GM19397 (cell line): ENCODE results near the gene ANKRD9.

Source experiments
- ATAC-seq: cut with Tn5 transposase; IDR thresholded peaks from one replicate; pipeline ENCODE4 v1.9.1; 2021; ENCODE audit warnings: mild to moderate bottlenecking, moderate library complexity; ENCODE audit not compliant: unreplicated experiment

ANKRD9 gene

DNA sequence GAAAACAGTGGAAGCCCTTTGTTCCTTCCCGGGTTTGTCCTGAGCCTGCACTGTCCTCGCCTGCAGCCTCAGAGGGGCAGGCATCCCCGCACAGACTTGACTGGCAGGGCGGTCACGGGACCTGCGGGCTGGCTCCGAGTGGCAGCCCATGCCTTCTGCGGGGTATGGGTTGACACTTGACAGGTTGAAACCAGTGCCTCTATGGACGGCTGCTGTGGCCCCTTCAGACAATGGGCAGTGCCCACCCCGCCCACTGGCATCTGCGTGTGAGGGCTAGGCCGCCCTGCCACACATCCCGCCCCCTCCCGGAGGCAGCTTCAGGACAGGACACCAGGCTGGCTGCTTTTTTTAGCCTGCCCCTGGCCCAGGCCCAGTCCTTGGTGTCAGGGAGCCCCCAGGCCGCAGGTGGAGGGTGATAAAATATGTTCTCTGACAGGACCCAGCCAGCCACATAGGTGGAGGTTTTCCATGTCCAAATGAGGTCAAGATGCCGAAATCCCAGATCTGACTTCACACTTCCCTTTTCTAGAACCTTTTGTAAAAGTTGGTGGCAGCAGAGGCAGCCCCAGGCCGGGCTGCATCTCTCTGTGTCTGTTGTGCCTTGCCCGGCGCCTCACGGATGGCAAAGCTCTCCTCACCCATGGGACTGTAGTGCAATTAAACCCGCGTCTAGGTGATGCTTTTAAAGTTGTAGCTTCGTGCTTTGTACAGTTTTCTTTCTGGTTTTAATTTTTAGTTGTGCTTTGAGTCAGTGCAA is 10.0 kb downstream of the ANKRD9 start:
- ATAC-seq: no peak

DNA sequence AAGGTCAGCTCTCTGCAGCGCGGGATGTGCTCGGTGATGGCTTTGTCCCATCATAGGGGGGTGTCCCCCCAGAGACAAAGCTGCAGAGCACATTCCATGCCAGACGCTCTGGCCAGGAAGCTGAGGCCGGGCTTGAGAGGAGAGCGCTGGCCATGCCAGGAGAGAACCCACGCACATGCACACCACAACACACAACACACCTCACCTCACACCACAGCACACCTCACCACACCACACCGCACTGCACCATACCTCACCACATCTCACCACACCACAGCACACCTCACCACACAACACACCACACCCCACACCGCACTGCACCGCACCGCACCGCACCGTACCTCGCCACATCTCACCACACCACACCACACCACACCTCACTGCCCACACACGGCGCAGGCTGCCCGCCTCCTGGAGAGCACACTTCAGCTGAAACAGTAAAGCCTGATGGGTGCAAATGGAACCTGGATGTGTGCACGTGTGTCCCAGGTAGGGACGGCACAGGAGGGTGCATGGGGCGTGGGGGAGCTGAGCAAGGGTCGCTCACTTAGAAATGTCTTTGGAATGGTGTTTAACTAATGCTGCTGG is 10.8 kb downstream of the ANKRD9 start:
- ATAC-seq: no peak

DNA sequence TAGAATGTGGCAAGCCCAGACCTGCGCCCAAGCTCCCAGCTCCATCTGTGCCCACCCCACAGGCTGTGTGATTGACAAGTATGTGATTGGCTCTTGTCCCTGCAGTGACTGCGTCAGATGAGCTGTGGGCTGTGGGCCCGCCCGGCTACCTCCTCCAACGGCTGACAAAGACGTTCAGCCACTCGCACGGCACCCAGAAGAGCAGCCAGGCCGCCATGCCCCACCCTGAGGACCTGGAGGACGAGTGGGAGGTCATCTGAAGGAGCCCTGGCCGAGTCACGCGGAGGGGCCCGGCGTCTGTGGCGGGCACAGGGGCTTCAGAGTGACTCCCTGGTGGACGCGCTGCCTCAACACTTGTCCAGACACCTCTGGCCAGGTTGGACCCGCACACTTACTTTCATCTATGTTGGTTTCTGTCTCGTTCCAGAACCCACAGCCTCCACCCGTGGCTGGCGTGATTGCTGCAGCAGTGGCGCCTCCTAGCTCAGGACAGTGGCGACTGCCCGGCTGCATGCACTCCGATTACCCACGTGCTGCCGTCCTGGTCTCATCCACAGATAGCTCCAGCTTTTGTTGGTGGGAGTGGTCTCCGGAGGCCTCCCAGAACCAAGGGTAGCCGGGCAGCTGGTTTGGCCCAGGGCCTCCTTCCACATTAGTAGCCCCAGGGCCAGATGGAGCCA is 11.4 kb downstream of the ANKRD9 start:
- ATAC-seq: no peak

DNA sequence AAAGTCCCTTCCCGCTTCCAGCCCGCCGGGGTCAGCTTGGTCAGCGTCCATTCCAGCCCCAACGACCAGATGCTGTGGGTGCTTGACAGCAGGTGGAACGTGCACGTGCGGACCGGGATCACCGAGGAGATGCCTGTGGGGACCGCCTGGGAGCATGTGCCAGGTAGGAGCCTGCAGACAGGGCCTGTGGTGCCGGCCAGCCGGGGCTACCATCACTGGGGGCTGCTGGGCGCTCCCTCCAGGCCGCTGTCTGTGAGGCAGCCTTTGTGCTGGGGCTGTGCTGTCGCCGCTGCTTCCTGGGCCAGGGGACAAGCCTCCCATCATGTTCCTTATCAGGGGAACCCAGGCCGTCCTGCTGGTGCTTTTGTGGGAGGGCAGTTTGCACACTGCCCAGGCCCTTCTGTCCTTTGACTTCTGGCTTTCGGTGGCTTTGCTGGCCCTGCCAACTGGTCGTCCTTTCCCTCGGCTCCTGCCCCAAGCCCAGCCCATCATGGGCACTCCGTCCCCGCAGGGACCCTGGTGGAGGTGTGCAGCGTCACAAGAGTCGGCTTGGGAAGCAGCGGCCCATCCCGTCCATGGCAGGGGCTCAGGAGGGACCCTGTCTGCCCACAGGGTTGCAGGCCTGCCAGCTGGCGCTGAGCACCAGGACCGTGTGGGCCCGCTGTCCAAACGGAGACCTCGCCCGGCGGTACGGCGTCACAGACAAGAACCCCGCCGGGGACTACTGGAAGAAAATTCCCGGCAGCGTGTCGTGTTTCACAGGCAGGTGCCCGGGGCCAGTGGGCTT is 12.4 kb downstream of the ANKRD9 start:
- ATAC-seq: no peak

DNA sequence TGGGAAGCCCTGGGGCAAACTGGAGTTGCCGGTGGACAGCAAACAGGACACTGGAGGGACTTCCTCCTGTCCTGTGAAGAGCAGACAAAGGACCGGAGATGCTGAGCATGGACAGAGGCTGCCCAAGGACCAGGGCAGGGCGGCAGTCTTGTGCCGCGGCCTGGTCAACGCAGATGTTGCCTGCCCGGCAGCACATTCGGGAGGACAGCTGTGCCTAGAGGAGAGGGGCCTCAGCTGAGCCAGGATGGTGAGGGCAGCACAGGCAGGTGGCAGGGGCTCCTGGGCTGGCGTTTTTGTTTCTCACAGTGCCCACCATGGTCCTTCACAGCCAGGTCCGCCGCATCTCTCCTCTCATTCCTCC is 13.3 kb downstream of the ANKRD9 start:
- no peak for ATAC-seq

DNA sequence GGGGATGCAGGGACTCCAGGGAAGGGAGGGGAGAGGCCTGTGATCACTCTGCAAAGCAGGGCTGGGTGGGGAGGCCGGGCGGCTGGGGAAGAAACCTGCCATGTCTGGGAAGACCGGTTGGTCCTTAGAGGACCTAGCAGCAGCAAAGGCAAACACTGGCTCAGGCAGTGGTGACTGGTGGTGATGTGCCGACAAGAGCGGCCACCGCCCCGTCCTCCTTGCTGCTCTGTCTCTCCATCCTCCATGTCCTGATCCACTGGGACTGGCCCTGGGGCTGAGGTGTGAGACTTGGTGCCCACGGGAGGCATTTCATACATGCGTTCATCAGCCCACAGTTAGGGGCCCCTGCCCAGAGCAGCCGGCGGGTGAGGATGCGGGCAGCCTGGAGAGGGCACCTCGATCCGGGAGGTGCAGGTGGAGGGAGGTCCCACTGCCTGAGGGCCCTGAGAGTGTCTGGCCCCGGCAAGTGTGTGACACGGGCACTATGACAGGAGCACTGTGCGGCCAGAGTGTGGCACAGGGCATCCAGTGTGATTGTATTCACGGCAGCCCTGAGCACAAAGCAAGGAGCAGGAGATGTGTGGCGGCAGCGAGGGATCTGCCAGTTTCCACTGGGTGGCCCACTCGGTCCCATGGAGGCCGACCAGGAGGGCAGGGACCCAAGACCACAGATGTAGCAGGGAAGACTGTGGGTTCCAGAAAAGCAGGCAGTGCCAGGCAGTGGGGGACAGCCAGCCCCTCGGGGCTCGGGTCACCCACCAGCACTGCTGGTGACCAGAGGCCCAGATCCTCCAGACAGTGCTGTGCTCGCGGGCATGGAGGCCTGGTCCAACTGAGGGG is 13.9 kb downstream of the ANKRD9 start:
- ATAC-seq: no peak

DNA sequence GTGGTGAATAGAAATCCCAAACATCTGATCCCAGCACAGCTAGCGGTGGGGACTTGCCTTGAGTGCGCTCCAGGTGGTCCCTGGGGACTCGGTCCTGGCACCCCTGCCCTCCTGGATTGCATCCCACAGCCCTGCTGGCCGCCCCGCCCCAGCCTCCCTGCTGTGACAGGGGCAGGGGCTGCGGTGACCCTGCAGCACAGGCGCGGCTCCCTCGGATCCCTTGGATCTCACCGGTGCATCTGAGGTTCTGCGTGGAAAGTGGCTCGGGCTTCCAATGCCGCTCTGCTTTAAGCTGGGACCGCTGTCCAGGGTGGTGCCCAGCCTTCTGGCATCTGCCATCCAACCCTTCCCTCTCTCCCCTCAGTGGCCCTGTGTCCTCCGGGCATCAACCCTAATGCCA is 16.0 kb downstream of the ANKRD9 start:
- ATAC-seq: no peak

DNA sequence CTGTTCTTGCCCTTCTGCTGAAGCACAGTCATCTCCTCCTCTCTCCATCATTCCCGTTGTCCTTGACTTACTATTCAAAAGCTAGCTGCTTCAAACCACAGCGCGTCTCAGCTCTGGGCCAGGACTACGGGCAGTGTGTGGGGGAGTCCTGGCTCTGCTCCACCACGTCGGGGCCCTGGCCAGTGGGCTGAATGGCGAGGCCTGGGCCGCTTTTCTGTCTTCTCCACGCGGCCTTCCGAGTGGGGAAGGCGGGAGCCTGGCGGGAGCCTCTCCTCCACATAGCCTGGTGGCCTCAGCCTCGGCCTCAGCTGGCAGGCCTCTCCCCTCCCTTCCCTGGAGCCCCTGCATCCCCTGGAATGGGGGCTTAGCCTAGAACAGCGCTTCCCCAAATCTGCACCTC is 16.5 kb downstream of the ANKRD9 start:
- no peak for ATAC-seq

DNA sequence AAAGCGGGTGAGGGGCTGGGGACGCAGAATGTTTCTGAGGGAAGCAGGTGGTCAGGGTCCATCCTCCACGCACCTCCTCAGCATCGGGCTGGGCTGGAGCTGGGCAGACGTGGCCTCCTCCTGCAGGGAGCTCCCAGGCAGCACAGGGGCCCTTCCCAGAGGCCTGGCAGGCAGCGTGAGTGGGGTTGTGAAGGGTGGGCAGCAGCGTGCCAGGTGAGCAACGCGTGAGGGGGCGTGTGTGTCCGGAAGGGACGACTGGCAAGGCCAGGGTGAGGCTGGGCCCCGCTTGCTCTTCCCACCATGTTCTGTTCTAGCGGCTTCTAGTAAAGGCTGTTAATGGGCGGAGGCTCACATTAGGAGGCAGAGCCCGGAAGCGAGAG is 17.1 kb downstream of the ANKRD9 start:
- no peak for ATAC-seq

DNA sequence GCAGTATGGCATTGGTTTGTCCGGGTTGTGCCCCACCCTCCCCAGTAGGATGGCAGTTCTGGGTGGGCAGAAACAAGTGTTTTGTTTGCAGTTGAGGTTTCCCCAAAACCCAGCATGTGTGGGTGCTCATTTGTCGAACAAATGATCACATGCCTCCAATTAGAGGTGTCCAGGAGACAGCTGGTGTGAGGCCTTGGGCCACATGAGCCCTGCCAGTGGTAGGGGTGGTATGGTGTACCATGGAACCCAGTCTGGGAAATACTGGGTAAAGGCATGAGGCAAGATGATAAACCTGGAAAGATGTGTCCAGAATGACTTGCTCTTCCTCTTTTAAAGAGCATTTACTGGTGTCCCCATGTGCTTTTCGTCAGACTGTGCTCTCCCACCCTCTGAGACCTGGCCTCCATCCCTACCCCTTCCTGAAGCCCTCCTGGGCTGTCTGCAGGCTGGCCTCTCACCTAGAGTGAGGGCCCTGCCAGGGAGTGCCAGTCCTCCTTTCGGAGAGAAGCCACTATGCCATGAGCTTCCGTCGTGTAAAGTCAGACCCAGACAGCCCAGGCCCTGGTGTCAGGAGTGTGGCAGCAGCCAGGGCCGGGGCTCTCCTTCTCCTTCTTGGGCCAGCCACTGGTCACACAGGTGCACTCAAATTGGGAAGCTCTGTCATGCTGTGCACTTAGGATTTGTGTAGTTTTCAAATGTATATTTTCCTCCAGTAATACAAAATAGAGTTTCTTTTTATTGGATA is 17.6 kb downstream of the ANKRD9 start:
- no peak for ATAC-seq

DNA sequence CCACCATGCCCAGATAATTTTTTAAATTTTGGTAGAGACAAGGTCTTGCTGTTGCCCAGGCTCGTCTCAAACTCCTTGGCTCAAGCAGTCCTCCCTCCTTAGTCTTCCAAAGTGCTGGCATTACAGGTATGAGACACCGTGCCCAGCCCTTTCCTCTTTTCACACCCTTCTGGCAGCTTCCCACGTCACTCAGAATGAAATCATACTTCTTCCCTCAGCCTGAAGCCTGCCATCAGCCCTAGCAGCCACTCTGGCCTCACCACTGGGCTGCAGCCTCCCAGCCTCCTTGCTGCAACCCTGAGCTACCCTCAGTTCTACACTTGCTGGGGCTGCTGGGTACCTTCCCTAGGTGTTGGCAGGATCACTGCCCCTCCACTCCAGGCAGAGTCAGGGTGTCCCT is 18.2 kb downstream of the ANKRD9 start:
- ATAC-seq: no peak

DNA sequence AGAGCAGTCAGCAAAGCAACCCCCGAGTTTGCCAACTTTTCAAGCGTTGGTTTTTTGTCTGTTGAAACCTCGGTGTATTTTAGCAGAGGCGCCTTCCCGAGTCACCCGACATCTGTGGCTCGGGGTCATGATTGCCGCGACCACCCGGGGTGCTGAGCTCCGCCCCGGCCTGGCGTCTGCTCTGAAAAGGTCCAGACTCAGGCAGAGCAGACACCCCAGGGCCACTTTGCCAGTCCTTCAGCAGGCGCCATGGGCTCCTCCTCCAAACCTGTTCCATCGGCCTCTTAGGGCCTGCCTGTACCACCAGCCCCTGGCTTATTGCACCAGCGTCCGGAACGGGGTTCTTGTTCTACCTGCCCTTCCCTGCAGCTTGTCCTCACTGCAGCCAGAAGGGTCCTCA is 19.1 kb downstream of the ANKRD9 start:
- no peak for ATAC-seq

DNA sequence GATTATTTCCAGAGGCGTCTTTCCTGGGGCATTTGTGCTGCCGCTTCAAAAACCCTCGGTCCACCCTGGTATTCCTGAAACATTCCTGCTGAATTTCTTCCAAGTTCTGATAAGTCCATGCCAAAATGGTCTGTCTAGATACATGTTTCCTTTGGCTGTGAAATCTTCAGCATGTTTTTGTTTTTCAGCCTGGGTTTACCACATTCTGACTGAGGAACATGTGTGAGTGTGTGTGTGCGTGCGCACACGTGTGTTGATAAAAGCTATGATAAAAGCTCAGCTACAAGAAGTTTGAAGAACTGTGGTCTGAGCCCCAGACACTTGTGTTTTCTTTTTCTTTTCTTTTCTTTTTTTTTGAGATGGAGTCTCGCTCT is 22.4 kb downstream of the ANKRD9 start:
- no peak for ATAC-seq

DNA sequence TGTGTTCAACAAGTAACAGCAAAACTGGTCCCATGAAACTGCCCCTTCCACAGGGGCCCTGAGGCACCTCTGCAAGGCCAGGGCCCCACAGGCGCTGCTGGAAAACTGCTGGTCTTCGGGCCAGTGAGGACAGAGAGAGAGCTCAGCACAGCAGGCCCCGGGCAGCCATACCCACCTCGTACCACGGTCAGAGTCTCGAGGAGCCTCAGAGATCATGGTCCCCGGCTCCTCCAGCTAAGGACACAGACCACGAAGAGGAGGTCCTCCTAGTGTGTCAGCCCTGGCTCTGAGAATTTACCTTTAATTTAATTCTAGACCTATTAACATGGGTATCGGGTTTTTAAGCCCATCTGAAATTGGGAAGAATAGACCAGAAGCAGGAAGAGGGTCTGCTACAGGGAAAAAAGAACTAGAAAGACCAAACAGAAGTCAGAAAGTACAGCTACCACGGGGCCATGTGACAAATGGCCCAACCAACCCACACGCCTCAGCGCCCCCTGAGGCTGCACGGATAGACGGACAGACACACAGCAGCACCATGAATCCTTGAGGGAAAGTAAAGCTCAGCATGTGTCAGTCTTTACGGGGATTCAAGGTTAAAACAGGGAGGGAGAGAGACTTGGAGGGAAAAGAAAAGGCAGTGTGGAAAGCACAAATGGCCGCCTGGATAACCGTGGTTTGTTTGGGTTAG is 22.9 kb downstream of the ANKRD9 start:
- no peak for ATAC-seq

DNA sequence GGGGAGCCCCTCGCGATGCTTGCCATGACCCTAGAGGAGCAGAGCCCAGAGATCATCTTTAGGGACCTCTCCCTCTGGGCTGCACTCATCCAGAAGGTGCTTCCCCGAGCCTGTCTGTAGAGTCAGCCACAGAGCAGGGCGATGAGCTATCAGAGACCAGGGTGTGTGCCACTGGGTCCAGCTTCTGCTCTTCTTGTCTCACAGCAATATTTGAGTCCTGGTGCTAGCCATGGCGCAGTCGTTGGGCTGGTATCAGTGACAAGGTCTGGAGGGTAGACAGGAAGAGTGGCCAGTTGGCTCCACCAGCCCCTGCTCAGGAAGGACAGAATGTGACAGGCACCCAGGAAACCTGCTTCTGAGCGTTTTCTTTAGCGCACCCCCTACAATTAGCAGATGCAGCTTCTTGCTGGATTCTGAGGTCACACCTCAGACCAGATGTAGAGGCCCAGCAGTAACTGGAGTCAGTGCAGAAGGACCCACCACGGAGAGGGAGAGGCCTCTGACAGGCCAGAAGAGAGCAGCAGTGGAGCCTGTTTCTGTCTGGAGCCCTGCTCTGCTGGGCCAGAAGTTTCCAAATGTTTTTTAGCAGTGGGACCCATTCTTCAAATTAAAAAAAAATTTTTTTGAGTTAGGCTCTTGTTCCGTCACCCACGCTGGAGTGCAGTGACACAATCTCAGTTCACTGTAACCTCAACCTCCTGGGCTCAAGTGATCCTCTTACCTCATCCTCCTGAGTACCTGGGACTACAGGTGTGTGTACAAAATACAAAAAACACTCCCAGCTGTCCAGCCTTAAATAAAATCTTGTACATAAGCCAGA is 23.7 kb downstream of the ANKRD9 start:
- no peak for ATAC-seq

DNA sequence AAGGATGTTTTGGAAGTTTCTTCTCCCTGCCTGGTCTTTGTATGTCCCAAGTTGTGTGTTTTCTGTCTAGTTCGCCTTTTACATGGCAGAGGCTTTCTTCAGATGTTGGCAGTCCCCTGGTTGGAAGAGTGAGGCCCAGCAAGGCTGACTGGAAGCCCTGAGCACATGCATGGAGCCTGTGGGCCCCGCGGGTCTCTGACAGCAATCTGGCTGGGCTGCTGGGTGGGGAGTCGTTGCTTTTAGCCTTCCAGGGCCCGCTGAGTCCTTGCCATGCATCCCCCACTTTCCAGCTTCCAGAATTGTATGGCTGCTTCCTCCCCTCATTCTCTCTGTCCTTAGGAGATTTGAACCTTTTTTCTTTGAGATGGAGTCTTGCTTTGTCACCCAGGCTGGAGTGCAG is 25.3 kb downstream of the ANKRD9 start:
- ATAC-seq: no peak

DNA sequence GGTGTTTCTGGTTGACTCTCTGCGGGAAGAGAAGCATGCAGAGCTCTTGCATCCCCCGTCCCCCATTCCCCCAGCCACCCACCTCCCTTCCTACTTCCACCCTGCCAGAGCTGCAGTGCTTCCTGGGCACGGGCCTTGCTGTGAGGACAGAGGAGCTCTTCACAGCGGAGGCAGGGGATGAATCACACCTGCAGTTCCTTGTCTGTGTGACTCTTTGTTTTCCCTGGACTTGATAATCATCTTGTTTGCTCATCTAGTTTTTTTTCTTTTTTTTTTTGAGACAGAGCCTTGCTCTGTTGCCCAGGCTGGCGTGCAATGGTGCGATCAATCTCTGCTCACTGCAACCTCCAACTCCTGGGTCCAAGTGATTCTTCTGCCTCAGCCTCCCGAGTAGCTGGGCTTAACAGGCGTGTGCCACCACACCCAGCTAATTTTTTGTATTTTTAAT is 27.8 kb downstream of the ANKRD9 start:
- no peak for ATAC-seq

DNA sequence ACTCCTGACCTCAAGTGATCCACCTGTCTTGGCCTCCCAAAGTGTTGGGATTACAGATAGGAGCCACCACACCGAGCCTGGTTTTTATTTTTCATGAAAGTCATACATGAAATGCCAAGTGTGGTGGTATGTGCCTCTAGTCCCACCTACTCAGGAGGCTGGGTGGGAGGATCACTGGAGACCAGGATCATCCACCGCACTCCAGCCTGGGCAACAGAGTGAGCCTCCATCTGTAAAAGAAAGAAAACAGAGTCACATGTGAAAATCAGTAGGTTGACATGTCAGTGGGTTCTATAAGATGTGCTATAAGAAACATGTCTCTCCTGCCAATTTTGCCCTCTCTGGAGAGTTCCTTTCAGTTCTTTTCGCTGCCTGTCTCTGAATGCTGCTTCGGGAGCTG is 28.2 kb downstream of the ANKRD9 start:
- no peak for ATAC-seq

DNA sequence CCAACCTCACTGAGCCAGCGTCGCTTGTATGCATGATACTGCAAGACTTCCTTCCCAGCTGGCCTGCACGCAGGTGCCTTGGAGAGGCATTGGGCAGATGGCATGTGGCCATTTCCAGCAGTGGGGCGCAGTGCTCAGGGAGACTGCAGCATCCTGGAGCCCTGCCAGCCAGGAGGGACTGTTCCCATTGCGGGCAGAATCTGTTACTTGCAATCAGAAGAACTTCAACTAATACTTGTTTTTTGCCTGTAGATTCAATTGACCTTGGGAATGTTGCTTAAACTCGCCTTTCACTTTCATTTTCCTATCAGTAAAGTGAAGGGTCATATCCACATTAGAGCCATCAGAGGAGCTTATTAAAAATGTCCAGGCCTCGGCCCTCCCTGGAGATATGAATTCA is 29.8 kb downstream of the ANKRD9 start:
- no peak for ATAC-seq
